HG02571 (cell line): Measurements from ENCODE around the gene MAP7.

Experiments
- ATAC-seq: cut with Tn5 transposase; IDR thresholded peaks from one replicate; pipeline ENCODE4 v1.9.1; 2021; ENCODE audit warnings: mild to moderate bottlenecking, moderate library complexity; ENCODE audit not compliant: unreplicated experiment

MAP7 gene

GRCh38 chr6:136534268-136534667 is 16.0 kb downstream of the MAP7 start:
- ATAC-seq = no peak

GRCh38 chr6:136533487-136533886 is 16.7 kb downstream of the MAP7 start:
- ATAC-seq = no peak

- no peak for ATAC-seq
These were observed 18.2 kb downstream of the MAP7 start for GRCh38 chr6:136532030-136532429.

GRCh38 chr6:136529710-136530109 is 20.5 kb downstream of the MAP7 start:
- ATAC-seq = no peak

GRCh38 chr6:136528477-136528876 is 21.7 kb downstream of the MAP7 start:
- ATAC-seq = no peak

GRCh38 chr6:136527831-136528230 is 22.4 kb downstream of the MAP7 start:
- ATAC-seq = no peak

GRCh38 chr6:136526937-136527336 is 23.3 kb downstream of the MAP7 start:
- ATAC-seq = no peak

GRCh38 chr6:136526196-136526930 is 23.9 kb downstream of the MAP7 start:
- no peak for ATAC-seq

GRCh38 chr6:136525586-136526195 is 24.5 kb downstream of the MAP7 start:
- ATAC-seq = no peak

GRCh38 chr6:136524936-136525413 is 25.2 kb downstream of the MAP7 start:
- no peak for ATAC-seq

GRCh38 chr6:136524339-136524935 is 25.8 kb downstream of the MAP7 start:
- no peak for ATAC-seq

- no peak for ATAC-seq
These were observed 27.0 kb downstream of the MAP7 start for GRCh38 chr6:136523196-136523595.

- ATAC-seq = no peak
These were observed 27.6 kb downstream of the MAP7 start for GRCh38 chr6:136522636-136523035.

- ATAC-seq = no peak
These were observed 28.3 kb downstream of the MAP7 start for GRCh38 chr6:136521911-136522310.

- no peak for ATAC-seq
These were observed 28.8 kb downstream of the MAP7 start for GRCh38 chr6:136521427-136521826.

- no peak for ATAC-seq
These were observed 29.7 kb downstream of the MAP7 start for GRCh38 chr6:136520517-136520916.

GRCh38 chr6:136517582-136517981 is 32.6 kb downstream of the MAP7 start:
- ATAC-seq = no peak

GRCh38 chr6:136517002-136517401 is 33.2 kb downstream of the MAP7 start:
- ATAC-seq = no peak

GRCh38 chr6:136514591-136514990 is 35.6 kb downstream of the MAP7 start:
- ATAC-seq = no peak

- no peak for ATAC-seq
These were observed 38.3 kb downstream of the MAP7 start for GRCh38 chr6:136511926-136512325.

GRCh38 chr6:136511397-136511796 is 38.8 kb downstream of the MAP7 start:
- no peak for ATAC-seq

- ATAC-seq = no peak
These were observed 39.4 kb downstream of the MAP7 start for GRCh38 chr6:136510782-136511181.
